HG03575 (cell line): ENCODE data around the gene PIGC.

ENCODE experiments used
- ATAC-seq: cut with Tn5 transposase; IDR thresholded peaks from one replicate; pipeline ENCODE4 v1.9.1; 2021; ENCODE audit not compliant: unreplicated experiment, insufficient number of reproducible peaks, low FRiP score; ENCODE audit errors: extremely low read depth

PIGC gene

DNA sequence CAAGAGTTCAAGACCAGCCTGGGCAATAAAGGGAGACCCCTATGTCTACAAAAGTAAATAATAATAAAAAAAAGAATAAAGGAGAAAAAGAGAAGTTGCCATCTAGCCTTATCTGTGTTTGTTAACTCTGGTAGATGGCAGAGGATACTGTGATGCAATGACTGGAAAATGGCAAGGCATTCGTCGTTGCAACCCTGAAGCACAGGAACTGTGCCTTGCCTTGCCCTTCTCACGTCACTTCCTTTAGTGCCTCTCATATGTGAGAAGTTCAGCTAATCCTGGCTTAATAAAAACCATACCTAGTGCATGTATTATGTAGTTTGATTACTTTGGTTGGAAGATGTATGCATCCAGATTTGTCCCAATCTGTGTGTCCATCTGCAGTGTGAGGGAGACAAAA, 25.8 kb upstream of the PIGC start:
- ATAC-seq: no peak

DNA sequence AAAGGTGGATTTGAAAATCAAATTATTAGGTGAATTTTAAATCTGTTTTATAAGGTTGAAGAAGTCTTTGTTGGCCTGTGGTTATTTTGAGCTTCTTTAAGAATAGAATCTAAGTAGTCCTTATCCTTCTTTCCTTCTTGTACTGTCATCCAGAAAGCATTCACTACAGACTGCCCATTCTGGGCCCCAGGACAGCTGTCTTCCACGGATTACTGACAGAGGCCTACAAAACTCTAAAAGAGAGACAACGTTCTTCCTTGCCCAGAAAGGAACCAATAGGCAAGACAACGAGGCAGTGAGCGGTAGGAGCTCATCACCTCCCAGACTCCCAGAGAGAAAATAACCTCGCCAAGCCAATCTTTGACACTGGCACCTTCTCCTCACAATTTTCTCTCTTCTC, 24.4 kb upstream of the PIGC start:
- ATAC-seq: no peak

DNA sequence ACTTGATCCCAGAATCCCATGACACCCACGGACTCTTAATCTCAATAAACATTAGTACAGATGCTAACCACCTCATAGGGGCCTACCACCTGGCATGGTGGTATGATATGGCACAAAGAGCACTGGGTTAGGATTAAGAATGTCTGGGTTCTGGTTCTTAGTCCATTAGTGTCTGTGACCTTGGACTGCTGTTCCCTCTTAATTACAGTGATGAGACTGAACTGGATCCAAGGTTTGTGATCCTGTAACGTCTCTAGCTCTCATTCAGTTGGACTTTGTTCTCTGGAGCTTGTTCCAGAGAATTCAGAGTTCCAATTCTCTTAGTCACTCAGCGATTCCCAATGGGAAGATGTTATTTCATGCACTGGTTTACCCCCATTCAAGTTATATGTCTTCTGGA, 23.6 kb upstream of the PIGC start:
- no peak for ATAC-seq

DNA sequence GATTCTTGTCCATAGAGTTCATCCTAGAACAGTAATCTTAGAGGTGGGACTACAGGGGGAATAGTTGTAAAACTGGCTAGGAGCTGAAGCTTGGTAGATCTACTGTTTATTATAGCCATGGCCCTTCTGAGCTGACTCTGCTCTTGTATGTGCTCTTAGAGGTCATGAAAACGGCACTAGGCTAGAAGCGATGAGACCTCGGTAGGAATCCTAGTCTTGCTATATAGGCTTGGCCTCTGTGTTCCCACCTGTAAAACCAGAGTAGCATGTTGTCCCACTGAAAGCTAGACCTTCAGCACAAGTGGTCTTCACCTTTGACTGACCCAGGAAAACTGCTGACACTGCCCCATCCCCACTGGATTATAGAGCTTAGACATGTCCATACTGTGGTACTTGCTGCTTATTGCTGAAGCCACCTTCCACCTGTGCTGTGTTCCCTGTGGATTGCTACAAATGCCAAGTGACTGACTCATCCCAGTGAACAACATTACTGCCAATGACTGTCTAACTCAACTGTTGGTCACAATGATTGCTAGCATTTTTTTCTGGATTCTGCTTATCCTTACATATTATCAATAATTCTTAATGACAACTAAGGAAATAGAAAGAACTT, 23.0 kb upstream of the PIGC start:
- ATAC-seq: no peak

DNA sequence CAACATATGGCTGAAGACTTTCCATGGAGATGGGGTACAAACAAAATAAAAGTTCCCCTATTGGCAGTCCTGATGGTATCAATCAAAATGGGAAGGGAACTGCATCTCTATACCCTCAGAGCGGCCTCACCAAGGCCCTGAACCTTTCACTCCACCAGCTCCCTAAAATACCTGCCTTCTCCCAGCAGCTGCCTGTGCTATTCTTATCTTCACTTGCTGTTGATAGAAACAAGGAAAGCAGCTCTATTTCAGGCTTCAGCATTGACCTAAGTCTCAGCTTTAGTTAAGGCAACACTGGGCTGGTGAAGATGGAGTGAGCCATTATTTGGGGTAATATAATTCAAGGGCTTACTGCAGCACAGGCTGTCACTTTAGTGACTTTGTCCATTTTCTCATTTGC, 21.7 kb upstream of the PIGC start:
- no peak for ATAC-seq

DNA sequence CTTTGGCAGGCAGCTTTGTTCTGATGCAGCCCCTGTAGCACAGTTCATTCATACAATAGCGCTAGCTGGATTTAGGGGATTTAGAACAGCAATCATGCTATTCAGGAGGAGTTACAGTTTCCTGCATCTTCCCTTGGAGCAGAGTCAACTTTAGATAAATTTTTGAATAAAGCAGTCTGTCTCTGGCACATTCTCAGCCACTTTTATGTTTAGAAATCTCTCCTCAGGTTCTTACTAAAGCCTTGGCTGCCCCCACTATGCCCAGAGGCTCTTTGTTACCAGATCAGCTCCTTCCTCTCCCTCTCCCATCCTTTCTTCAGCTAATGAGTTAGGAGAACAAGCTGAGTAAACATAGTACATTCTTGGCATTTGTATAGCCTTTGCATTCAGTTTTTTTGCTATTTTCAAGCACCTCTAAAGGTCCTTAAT, 17.0 kb upstream of the PIGC start:
- ATAC-seq: no peak

DNA sequence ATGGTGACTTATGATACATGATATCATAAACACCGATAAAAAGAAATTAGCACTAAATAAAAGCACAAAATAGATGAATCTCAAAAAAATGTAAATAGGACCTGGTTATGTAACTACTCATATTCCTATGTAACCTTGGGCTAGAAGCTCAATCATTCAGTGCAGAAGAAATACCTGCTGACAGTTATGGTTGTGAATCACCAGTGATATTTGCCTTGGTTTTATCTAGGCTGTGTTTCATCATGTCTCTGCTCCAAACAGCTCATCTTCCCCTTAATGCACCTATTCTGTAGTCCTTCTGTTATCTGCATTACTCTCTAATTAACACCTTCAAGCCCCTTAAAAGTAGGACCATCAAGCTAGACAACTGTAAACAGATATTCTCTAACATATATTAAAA, 16.3 kb upstream of the PIGC start:
- ATAC-seq: no peak

DNA sequence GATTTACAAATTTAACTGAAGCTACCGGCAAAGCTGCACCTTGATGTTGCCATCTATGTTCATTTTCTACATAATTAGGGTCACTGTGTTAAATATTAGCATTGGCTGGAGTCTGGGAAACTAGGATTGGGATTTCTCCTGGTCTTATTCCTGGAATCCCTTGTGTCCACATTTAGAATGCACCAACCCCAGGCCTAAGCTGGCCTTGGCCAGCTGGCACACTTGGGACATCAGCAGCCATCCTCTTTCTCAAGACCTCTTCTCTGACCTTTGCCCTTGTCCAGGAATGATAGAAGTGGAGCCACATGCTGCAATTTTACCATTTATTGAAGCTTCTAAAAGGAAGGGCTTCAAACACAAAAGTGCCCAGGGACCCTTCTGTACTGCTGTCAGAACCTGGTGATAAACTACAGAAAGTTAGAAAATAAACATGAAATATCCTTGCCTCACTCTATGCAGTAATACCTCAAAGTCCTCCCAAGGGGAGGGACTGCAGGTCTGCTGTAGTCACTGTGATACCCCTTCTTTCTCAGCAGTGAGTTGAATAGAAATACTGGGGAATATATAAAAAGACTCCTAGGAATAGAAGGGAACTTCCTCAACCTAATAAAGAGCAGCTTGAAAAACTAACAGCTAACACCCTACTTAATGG, 13.7 kb upstream of the PIGC start:
- ATAC-seq: no peak

DNA sequence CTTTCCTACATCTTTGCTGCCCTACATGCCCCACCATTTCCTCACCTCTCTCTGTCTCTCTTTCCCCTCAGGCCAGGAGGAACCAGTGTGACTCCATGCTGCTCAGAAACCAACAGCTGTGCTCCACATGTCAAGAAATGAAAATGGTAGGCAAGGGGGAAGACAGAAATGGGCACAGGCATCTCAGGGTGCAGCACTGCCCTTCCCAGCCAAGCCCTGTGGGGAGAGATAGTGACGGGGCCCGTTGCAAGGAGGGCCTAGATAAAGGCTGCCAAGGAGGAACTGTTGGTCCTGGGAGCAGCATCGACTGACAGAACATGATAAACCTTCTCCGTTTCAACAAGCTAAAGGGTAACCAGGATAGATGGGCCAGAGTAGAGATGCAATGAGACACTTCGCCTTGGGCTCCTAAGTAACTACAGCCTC, 12.5 kb upstream of the PIGC start:
- no peak for ATAC-seq

DNA sequence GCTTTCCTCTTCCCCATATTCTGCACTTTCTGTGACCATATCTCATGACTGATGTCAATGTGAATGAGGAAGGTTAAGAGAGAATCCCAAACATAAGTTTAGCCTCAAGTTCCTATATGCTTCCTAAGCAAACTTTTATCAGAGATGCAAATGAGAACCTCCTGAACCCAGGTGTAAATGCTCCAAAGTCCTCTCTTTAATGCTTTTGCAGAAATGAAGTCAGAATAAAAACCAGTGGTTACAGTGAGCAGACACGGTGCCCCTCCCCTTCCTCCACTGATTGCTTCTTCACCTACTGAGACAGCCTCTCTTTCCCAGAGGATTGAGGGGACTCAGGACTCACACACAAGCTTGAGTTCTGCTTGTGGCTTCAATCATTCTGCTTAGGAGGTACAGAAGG, 11.6 kb upstream of the PIGC start:
- no peak for ATAC-seq

DNA sequence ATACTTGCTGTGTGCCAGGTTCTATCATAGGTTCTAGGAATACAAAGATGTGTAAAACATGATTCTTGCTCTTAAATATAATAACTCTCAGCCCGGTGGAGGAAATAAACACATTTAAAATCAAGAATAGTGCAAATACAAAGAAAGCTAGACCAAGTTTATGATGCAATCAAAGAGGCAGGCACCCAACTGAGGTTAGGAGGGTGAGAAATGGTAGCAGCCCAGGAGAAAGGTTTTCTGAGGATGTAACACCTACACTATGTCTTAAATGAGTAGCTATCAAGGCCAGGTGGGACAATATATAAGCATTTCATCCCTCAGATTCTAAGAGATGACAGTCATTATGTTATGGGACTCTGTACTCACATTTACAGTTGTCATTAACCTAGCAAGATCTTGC, 9.7 kb upstream of the PIGC start:
- ATAC-seq: no peak

DNA sequence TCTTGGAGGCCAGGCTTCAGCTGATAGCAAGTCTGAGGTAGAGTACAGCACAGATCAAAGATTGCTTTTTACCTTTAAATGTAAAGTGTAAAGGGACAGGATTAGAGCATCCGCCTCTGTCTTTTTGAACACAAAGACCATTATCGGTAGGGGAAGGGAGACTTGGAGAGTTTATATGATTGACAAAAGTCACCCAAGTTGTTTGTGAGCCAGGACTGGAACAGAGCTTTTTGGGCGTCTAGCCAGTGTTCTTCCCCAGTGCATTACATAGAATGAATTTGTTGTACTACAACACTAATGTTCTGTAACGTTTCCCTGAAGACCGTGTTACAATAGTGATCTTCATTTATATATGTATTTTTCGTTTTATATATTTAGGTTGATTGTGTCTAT, 9.3 kb upstream of the PIGC start:
- ATAC-seq: no peak

DNA sequence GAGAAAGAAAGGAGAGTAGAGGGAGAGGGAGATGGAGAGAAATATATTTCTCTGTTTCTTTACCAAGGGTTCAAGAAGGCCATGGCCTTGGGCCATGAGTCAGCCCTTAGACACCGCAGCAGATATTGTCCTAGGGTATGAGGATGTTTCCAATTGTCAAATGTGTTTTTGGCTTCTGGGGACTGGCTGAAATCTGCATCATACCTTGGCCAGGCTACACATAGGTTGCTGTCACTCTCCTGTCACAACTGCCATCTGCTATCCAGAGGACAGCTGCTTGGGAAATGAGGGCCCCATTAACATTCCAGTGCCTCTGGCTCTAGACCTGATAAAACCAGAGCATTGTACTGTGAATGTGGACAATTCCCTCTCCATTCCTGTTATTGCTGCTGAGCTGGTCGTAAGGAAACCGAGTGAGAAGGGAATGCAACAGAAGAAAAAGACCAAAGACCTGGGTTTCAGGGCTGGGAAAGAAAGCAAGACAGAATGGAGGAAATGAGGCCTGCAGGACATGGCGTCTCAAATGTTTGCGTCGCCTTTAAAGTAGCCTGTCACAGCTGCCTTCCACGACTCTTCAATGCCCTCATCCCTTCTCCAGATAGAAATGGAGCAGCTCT, 8.8 kb upstream of the PIGC start:
- no peak for ATAC-seq

DNA sequence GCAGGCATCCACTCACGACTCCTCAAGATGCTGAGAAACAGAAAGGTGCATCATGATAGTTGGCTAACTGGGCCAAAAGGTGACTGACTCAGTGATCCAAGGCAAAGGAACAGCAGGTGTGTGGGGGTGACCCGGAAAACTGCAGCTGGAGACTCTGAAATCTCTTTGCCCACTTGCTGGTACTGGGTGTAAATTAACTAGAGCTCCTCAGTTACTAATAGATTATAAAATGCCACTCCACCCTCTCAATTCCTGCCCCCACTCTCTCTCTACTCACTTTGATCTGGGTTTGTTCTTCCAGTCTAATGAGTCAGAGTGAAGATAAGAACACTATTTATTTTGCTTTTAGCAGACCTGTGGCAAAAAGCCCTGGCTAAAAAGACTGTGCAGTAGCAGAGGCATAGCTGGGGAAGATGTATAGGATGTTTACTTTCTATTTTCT, 7.2 kb upstream of the PIGC start:
- ATAC-seq: no peak

DNA sequence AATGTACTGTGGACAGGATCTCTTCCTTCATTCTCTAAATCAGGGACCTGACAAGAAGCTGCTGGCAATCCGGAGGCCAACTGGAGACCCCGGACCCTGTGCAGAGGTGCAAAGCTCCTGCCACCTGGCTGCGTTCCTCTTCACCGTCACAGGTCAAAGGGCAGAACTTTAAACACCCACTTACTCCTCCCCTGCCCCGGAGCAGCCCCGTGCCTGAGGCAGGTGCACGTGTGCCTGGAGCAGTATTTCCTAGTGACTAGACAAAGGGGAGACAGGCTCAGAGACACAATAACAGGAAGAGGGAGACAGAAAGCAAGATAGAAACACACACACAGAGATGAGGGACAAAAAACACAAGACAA, 6.6 kb upstream of the PIGC start:
- no peak for ATAC-seq

DNA sequence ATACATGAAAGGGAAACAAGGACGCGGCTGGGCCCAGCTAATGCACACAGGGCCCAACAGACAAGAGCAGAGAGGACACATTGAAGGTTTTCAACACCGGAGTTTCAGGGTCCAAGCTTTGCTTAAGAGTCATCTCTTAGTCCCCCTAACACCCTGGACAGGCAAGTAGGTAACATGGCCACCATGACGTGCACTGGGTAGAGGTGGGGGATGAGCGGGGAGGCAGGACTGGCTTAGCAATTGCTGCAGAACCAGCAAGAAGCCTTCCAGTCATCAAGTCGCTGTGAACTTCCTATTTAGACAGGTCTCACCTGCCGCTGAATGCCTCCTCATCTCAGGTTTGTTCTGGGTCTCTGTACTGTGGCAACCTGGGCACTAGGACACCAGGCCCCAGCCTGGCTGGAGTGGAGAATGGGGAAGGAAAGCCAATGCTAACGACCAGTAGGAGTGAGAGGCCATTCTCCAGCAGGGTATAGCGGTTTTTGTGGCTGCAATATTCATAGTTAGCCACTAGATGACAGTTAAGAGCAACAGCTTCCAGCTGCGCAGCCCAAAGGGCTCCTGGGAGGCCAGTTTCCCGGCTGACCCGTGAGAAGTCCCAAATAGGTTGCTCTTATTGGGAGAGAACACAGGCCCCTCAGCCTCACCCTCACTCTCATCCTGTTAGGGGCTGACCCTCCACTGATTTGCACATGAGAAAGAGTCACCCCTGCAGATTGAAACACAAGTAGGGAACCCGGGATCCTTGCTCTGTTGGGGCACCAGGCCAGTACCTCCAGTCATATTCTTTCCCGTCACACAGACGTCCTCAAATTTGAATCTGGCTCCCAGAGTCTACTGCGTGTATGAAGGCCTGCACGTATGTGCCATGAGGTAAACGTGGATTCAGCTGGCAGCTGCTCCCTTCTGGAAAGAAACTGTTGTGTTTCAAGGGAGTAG, 6.0 kb upstream of the PIGC start:
- no peak for ATAC-seq

DNA sequence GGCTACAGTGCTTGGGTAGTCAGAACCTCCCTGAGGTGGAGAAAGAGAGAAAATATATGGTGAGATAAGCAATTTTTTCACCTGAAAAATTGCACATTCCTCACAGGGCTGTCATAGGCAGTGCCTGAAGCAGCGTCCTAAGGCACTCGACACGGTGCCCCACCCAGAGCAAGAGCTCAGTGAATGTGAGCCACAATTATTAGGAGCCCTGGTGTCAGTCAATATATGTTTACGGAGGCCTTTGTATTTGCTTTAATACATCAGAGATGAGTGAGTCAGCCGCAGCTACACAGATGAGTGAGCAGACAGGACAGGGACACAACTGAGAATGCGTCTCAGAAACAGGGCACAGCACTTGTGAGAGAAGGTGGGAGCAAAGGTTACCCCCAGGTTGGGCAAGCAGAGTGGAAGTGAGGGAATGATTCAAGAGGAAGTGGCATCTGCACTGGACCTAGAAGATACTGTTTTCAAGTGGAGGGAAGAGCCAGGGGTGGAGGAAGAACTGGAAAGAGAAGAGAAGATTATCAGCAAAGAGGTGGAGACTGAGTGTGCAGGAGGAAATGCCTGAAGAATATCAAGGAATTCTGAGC, 5.2 kb upstream of the PIGC start:
- no peak for ATAC-seq

DNA sequence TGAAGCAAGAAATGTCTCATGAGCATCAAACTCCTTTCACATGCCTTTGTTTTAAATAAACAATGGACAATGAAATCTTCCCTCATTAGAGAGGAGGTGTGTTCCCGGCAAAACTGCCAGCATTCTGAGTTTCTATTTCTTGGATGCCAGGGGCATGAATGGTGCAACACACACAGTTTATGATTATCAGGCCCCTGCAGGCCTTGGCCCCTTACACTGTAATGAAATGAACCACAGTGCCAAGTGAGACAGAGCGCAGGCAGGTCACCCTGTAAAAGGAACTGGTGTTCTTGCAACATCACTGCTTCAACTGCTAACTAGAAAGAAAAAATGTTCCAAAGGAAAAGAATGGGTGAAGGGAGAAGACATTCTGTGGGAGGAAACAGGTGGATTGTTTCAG, 3.8 kb upstream of the PIGC start:
- ATAC-seq: no peak

DNA sequence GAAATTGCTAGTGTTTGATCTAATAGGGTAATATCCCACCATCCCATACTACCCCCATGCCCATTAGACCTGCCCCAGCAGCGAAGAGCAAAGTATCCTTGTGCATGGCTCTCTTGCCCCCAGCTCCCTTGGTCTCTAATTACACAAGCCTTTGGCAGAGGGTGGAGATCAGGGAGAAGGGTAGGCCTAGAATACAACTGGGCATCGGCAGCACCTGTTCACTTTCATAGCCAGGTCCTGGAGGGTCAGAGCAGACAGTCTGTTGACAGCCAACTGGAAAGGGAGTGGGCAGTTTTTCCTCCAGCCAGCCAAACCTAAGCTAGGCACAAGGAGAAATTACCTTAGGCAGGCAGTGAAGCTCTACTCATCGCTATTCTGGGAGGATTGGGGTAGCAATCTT, 2.7 kb upstream of the PIGC start:
- ATAC-seq: no peak
